Adrenal gland (tissue), 12 donors: Measurements from ENCODE around the gene RELT. TPM values are rescaled to one million over a fixed set of nuclear protein-coding genes. Genes with fewer than 3 reads are reported as not detected.
A peak's percentile ranks its signal among the peaks of the same experiment; 100 is the strongest.

Experiments used
- DNase-seq, 7 donors: peaks; one replicate each; pipeline ENCODE4 v3.0.0-alpha.2; 2019 to 2020
- H3K27ac ChIP-seq, 5 donors: fragments of 200-600 bp; sonication (generic) in 4 of 5; 1 replicate in 3 of 5; 2 replicates in 2 of 5; pipeline versions ENCODE4 v1.5.1 to v1.8.0; 2016 to 2020; ENCODE audit warnings: mild to moderate bottlenecking in 1 of 5
- H3K27me3 ChIP-seq: fragments of 200-600 bp; 2 replicates; pipeline ENCODE4 v1.8.0; 2021
- H3K36me3 ChIP-seq, 2 donors: fragments of 200-600 bp; replicated peaks in 1 of 2; 1 replicate in 1 of 2; 2 replicates in 1 of 2; pipeline versions ENCODE4 v1.5.1 to v1.8.0; 2018 to 2022
- H3K4me1 ChIP-seq, 2 donors: fragments of 200-600 bp; replicated peaks in 1 of 2; 1 replicate in 1 of 2; 2 replicates in 1 of 2; pipeline versions ENCODE4 v1.5.1 to v1.8.0; 2018 to 2021
- H3K4me3 ChIP-seq, 4 donors: fragments of 200-600 bp; sonication (generic) in 3 of 4; one replicate each; pipeline ENCODE4 v1.5.1; 2016 to 2018
- H3K9me3 ChIP-seq, 3 donors: fragments of 200-600 bp; sonication (generic) in 1 of 3; replicated peaks in 1 of 3; 1 replicate in 2 of 3; 2 replicates in 1 of 3; pipeline versions ENCODE4 v1.5.1 to v1.8.0; 2016 to 2021
- POLR2A ChIP-seq, 2 donors: fragments of 450-650 bp; IDR thresholded peaks; one replicate each; pipeline ENCODE4 v1.6.1; 2017; ENCODE audit warnings: antibody characterized with exemption in 2 of 2, mild to moderate bottlenecking in 2 of 2, moderate library complexity in 1 of 2
- WGBS, 4 donors: extraction: QIAGEN DNeasy Blood & Tissue Kit in 2 of 4; methylation state at CpG; one replicate each; pipeline versions ENCODE4 v1.1.5 to v1.1.7; 2013 to 2017; 5-methylcytosine and 5-hydroxymethylcytosine counted together
- intact Hi-C, 2 donors: fragments of 100-400 bp; cut with DNase I; formaldehyde crosslinking; loops; one replicate each; pipeline versions ENCODE4 v1.14.1 to v1.15.0; 2022 to 2023
- polyA plus RNA-seq, 3 donors: library from polyadenylated mRNA; stranded (reverse); fragments of 200-250 nt in 2 of 3; fragments of 350-450 nt in 1 of 3; fragmentation: Illumina TruSeq in 1 of 3; extraction: RNeasy Lipid Tissue Mini Kit (QIAGEN cat#74804) in 1 of 3; gene quantifications; one replicate each; pipeline ENCODE4 v1.2.3, GENCODE V29; 2013 to 2014
- total RNA-seq, 9 donors: library from RNA; depleted of rRNA in 4 of 9; stranded (reverse); fragments of >200 nt in 4 of 9; fragments of 120-200 nt in 1 of 9; fragmentation: NEBNext Ultra II Directional in 1 of 9; extraction: Animal tissue kit (Norgen Biotek cat#: 25700) in 1 of 9; gene quantifications; one replicate each; pipeline versions ENCODE4 v1.1.0 to v1.2.4, GENCODE V29; 2013 to 2023
- TF ChIP-seq, protein P1 (sequence below), 6 experiments: fragments of 450-650 bp in 4 of 6; fragments of 200-600 bp in 2 of 6; sonication (generic) in 1 of 6; IDR thresholded peaks; 1 replicate in 5 of 6; 2 replicates in 1 of 6; pipeline versions ENCODE4 v1.5.1 to v1.8.0; 2016 to 2021; ENCODE audit warnings: antibody characterized with exemption in 6 of 6, mild to moderate bottlenecking in 2 of 6, moderate library complexity in 1 of 6
- donor health status: healthy with polysubstance abuse.
- donor health status: Bipolar disorder and iron deficiency.
- donor health status: DM: yes; HTN: yes; CAD: no.
- donor health status: DM: no; HTN: no; CAD: no.
- donor health status: DM: no; HTN: no; CAD: no.
- donor health status: DM: yes; HTN: yes; CAD: no.

RELT gene
- total and polyA plus RNA-seq, 12 donors, result 0.73 to 8.7 (median 5.2) TPM

DNA sequence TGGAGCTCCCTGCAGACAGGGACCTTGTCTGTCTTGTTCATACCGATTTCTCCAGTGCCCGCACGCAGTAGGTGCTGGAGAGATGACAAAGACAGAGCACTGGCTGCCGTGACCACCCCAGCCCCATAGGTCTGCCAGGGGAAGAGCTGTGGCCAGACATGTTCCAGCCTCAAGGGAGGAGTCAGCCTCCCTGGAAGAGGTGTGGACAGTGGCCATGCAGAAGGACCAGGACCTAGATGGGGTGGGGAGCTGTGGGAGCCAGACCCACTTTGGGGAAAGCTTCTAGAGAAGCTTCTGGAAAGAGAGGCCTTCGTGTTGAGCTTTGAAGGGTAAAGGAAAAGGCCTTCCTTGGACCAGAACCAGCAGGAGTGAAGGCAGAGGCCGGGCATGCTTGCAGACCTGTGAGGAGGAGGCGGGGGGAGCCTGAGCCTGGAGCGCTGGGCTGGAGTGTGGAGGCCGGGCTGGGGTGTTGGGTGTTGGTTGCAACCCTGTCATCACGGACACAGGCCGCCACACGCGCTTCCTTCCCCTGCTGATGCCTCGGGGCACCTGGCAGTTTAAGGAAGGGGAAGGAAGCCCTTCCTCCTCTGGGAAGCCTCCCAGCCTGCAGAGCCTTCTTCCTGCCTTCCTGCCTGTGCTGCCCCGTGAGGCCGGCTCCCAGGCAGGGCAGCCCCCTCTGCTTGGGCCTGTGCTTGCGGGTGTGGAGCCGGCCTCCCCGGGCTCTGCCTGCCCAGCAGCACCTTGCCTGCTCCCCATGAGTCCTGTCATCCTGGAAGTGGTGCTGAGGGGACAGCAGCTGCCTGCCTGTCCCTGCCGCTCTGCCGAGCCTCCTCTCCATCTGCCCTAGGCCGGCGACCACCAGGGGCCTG, 12.3 kb downstream of the RELT start:
- intact Hi-C loops, result no loop called here
- Histone ChIP-seq H3K27ac (peak overlapping the region in 2 of 5 donors; percentile 49 to 65), H3K4me1 (peaks cover 0 to 22% of the 10 kb centered on the region in 2 donors), H3K36me3 (no peaks in the 10 kb centered on the region), H3K4me3 (no peak overlapping the region), H3K9me3 (no peaks in the 10 kb centered on the region), H3K27me3 (no peaks in the 10 kb centered on the region)
- WGBS, 4 donors, result 62 to 80% (median 69%) methylated on average over 12 to 23 of the region's 23 CpGs
- DNase-seq, result peak in 4 of 7 donors; percentile 37 to 71 (median 51)
- TF ChIP-seq, protein P1, sequence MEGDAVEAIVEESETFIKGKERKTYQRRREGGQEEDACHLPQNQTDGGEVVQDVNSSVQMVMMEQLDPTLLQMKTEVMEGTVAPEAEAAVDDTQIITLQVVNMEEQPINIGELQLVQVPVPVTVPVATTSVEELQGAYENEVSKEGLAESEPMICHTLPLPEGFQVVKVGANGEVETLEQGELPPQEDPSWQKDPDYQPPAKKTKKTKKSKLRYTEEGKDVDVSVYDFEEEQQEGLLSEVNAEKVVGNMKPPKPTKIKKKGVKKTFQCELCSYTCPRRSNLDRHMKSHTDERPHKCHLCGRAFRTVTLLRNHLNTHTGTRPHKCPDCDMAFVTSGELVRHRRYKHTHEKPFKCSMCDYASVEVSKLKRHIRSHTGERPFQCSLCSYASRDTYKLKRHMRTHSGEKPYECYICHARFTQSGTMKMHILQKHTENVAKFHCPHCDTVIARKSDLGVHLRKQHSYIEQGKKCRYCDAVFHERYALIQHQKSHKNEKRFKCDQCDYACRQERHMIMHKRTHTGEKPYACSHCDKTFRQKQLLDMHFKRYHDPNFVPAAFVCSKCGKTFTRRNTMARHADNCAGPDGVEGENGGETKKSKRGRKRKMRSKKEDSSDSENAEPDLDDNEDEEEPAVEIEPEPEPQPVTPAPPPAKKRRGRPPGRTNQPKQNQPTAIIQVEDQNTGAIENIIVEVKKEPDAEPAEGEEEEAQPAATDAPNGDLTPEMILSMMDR (IDR thresholded peaks at IDR 0.05), result no peak
- no peak for TF ChIP-seq POLR2A (IDR thresholded peaks at IDR 0.05)

DNA sequence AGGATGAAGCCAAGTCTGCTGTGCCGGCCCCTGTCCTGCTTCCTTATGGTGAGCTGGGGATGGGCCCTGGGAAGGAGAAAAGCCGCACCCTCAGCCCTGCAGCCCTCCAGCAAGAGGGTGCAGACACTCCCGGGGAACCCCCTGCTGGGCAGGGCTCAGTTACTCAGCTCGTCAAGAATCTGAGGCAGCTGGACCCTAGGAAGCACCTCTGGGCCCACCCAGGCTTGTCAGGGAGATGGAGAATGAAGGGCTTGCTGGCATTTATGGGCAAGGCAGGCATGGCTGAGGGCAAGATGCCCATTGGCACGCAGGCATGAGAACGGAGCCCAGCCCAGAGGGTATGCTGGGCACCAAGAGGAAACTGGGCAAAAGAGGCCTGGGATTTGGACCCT, 12.9 kb downstream of the RELT start:
- no peak for DNase-seq
- H3K27ac ChIP-seq, result no peak overlapping the region
- TF ChIP-seq POLR2A (IDR thresholded peaks at IDR 0.05), result no peak
- TF ChIP-seq, protein P1 (IDR thresholded peaks at IDR 0.05), result no peak
- peaks cover 0 to 16% of the 10 kb centered on the region in 2 donors for H3K4me1 ChIP-seq
- no peaks in the 10 kb centered on the region for H3K27me3 ChIP-seq
- intact Hi-C loops, result no loop called here
- no peaks in the 10 kb centered on the region for H3K36me3 ChIP-seq
- H3K4me3 ChIP-seq, result no peak overlapping the region
- H3K9me3 ChIP-seq, result no peaks in the 10 kb centered on the region
- 83 to 92% (median 90%) methylated on average over 4 to 6 of the region's 6 CpGs; no CpG with 5 or more reads in 1 of the 4 donors for WGBS, 4 donors

DNA sequence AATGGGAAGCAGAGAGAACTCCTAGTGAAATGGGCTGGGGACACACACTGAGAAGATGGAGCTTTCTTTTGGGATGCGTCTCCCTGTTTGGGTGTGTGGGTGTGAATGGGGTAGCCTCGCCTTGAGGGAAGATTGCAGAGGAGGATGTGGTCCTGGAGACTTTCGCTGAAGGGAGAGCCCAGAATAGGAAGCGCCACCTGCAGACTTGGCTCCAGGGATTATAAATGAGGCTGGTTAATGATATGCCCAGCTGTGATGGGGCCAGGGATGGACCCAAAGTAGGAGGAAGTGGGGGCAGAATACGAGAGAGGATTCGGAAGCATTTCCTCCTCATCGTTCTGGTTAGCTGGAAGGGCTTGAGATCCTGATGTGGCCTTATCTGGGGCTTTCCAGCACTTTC, 13.7 kb downstream of the RELT start:
- Histone ChIP-seq H3K27me3 (no peaks in the 10 kb centered on the region), H3K4me3 (no peak overlapping the region), H3K9me3 (no peaks in the 10 kb centered on the region), H3K27ac (no peak overlapping the region), H3K4me1 (peaks cover 0 to 13% of the 10 kb centered on the region in 2 donors), H3K36me3 (no peaks in the 10 kb centered on the region)
- intact Hi-C loops, result loop anchor here (5.0 to 10.0 kb wide), 3 partner anchors 38 to 85 kb away; partner anchors contain the start of gene ARHGEF17 (in 2 of the 2)
- DNase-seq, result no peak
- no peak for TF ChIP-seq POLR2A (IDR thresholded peaks at IDR 0.05)
- TF ChIP-seq, protein P1 (IDR thresholded peaks at IDR 0.05), result no peak
- 83 to 93% (median 91%) methylated on average over 7 of the region's 7 CpGs for WGBS, 4 donors

DNA sequence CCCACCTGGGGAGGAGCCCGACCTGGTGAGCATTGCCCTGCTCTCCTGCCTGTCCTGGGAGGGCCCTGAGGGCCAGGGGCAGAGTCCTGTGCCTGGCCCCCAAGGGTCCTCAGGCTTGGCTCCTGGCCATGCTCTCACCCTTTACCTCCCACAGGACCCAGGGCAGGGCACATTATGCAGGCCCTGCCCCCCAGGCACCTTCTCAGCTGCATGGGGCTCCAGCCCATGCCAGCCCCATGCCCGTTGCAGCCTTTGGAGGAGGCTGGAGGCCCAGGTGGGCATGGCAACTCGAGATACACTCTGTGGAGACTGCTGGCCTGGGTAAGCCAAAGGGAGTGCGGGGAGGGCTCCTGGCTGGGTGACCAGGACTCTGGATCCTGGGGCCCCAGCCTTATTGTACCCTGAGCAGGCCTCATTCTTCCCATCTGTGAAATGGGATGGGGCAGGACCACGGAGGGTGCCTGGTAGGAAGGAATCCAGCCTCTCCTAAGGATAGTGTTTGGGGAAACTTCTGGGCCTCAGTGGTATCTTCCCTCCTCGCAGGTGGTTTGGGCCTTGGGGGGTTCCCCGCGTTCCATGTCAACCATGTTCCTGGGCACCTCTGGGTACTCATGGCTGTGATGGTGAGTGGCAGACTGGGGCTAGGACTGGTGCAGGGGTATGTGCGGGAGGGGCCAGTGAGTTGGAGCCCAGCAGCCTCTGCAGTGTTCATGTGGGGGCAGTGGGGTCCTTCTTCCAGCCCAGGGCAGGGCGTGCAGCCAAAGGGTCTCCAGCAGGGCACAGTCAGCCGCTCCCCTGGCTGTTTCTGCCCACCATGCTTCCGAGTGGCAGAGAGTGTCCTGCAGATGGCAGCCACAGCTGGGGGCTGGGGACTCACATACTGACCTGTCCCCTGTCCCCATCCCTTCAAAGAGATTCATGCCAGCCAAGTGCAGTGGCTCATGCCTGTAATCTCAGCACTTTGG, 14.7 kb downstream of the RELT start:
- Histone ChIP-seq H3K9me3 (no peaks in the 10 kb centered on the region), H3K36me3 (no peaks in the 10 kb centered on the region), H3K4me1 (peaks cover 0 to 3% of the 10 kb centered on the region in 2 donors), H3K27me3 (no peaks in the 10 kb centered on the region), H3K4me3 (no peak overlapping the region), H3K27ac (no peak overlapping the region)
- 88 to 100% (median 93%) methylated on average over 5 to 12 of the region's 12 CpGs for WGBS, 4 donors
- TF ChIP-seq, protein P1 (IDR thresholded peaks at IDR 0.05), result no peak
- no peak for TF ChIP-seq POLR2A (IDR thresholded peaks at IDR 0.05)
- DNase-seq, result no peak
- intact Hi-C loops, result loop anchor here (5.0 to 10.0 kb wide), 3 partner anchors 39 to 86 kb away; partner anchors contain the start of gene ARHGEF17 (in 2 of the 2)
